NCI-H526 (cell line): Measurements from ENCODE around the gene RUNX1.

ENCODE experiments used
- DNase-seq, 2 experiments: peaks; one replicate each; lab custom pipeline; 2025; lab: John Stamatoyannopoulos, UW

RUNX1 gene

GRCh38 chr21:34946385-34946840 lies 102.7 kb downstream of the RUNX1 start:
- DNase-seq, result no peak

- DNase-seq, result no peak
These were observed 103.8 kb downstream of the RUNX1 start for GRCh38 chr21:34945288-34945687.

GRCh38 chr21:34944015-34944755 lies 104.9 kb downstream of the RUNX1 start:
- DNase-seq, result no peak

- no peak for DNase-seq
These were observed 106.2 kb downstream of the RUNX1 start for GRCh38 chr21:34942911-34943310.

- no peak for DNase-seq
These were observed 107.9 kb downstream of the RUNX1 start for GRCh38 chr21:34941162-34941561.

- no peak for DNase-seq
These were observed 109.3 kb downstream of the RUNX1 start for GRCh38 chr21:34939673-34940331.

DNA sequence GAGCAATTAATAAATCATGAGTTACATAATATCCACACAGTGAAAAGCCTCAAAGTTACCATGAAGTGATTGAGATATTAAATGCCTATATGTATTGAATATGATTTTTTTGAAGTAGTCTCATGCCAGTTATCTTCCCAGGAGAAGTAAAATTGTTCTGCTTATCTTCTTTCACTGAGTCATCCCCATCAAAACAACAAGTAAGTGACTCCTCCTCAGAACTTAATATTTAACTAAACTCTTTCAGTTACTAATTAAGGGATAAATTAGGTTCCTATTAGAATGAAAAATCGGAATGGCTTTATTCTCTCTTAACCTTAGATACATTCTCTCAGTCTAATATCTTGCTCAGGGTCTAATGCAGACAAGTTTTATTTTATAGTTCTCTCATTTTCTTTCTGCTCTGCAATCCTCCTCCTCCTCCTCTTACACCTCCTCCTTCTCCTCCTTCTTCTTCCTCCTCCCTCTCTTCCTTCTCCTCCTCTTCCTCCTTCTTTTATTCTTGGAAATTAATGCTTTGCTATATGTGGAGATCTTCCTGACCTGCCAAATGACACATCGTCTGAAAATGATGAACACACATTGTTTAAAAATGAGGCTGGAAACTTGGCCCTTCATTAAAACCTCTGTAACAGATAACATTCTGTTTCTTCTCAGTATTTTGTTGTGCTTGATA lies 110.9 kb downstream of the RUNX1 start:
- no peak for DNase-seq

DNA sequence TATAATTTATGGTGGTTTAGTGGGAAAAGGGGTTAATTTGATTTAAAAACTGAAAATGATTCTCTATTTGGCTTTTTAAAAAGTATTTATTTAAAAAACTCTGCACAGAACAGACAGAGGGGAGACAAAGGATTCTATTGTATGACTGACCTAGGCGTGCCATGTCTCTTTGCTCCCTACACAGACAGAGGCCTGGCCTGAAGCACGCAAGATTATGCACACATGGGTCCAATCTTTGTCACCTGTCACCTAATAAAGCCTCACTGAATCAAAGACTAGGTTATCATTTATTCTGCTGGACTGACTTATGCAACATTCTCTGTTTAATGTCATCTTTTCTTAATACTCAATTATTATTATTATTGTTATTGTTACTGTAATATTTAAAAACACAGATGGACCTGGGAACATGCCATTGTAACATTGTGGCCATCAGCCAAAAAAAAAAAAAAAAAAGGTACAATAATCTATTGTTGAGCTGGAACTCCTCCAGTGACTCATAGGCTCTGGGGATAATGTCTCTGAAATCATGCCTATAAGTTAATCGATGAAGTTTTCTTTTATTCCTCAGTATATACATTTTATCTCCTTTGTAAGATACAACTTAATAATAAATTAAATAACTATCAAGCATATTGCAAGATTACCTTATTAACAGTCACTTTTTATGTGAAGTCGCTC lies 112.1 kb downstream of the RUNX1 start:
- peak in 1 of 2 experiments; percentile 8 for DNase-seq

DNA sequence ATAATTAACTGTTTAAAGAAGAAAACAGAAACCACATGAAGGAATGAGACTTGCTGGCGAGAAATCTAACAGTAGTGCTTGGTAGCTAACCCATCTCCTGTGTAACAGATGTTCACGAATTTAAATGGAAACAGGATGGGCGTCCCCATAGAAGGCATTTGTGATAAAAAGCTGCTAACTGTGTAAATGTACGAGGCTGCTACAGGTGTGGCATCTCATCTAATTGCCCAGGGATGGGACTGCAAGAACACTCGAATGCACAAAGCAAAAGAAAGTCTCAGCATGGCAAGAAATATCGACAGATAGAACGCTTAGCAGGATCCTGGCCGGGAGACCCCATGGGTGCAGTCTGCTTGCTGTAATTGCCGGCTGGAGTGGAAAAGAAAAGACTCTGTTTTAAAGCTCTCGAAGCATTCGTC lies 112.7 kb downstream of the RUNX1 start:
- DNase-seq, result no peak

- no peak for DNase-seq
These were observed 113.2 kb downstream of the RUNX1 start for GRCh38 chr21:34935898-34936297.

DNA sequence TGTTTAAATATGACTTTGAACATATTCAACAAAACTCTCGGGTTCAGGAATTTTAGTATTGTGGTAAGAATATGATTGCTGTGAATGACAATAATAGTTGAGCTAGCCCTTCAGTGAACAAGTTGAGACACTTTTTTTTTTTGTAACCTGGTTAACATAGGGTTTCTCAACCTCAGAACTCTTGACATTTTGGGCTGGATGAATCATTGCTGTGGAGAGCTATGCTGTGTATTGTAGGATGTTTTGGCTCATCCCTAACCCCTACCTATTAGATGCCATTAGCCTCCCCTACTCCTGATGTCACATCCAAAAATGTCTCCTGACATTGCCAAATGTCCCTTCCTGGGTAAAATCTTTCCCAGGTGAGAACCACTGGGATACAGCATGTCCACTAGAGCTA lies 113.7 kb downstream of the RUNX1 start:
- DNase-seq, result no peak

DNA sequence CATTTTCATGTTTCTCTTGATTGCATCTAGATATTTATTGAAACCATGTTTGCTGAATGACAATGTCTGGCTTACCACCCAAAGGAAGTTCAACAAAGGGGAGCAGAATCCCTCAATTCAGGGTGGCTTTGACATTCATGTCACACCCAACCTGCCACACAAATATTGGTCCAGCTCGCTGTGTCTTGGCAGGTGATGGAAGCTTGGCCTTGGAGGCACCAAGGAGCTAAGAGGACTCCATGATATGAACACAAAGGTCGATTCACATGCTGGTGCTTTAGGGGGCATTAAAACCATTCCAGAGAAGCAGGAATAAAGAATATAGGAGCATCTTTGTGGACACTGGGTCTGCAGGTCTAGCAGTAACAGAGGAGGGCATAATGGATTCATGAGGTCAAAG lies 114.8 kb downstream of the RUNX1 start:
- no peak for DNase-seq

- no peak for DNase-seq
These were observed 115.3 kb downstream of the RUNX1 start for GRCh38 chr21:34933609-34934335.

- DNase-seq, result no peak
These were observed 116.9 kb downstream of the RUNX1 start for GRCh38 chr21:34932233-34932632.

DNA sequence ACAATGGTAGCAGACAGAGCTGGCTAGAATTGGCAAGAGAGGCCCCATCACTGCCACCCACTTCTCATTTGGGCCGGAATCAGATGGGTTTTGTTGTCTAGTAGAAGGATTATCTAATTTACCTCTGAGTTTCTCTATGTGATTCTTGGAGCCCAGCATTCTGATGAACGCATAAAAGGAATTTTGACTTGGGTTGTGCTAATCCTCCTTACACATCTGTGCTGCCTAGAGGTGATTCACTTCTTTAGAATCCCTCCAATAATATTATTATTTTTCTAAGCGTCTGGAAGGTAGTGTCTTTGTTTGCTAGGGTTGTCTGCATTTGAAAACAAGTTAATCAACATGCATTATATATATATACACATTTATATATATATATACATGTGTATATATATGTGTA lies 118.1 kb downstream of the RUNX1 start:
- no peak for DNase-seq

GRCh38 chr21:34928637-34929036 lies 120.5 kb downstream of the RUNX1 start:
- DNase-seq, result no peak

GRCh38 chr21:34927992-34928391 lies 121.1 kb downstream of the RUNX1 start:
- DNase-seq, result no peak

- no peak for DNase-seq
These were observed 122.2 kb downstream of the RUNX1 start for GRCh38 chr21:34926803-34927467.

- DNase-seq, result no peak
These were observed 123.5 kb downstream of the RUNX1 start for GRCh38 chr21:34925597-34925996.

DNA sequence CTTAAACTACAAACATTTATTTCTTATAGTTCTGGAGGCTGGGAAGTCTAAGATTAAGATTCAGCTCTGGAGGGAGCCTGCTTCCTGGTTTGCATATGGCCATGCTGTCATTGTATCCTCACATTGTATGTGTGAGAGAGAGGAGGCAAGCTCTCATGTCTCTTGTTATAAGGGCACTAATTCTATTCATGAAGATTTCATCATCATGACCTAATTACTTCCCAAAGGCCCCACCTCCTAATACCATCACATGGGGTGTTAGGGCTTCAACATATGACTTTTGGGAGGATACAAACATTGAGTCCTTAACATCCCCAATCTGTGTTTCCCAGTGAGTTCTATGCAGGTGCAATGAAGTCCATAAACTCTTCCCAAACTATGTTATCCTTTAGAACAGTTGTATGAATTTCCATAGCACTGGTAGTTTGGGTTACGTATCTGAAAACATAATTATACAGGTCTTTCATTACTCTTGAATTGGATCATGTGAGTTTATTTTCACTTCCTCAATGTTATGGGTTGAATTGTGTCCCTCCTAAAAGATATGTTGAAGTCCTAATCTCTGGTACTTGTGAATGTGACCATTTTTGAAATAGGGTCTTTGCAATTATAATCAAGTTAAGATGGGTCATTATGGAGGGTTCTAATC lies 124.2 kb downstream of the RUNX1 start:
- DNase-seq, result no peak

GRCh38 chr21:34924194-34924593 lies 124.9 kb downstream of the RUNX1 start:
- no peak for DNase-seq
